Endothelial cell of umbilical vein (primary cell): ENCODE measurements around the gene SPECC1L.
"Not testable (repeated sequence)": the region's sequence is repeated elsewhere in the genome, so short reads cannot be mapped to it uniquely, and the experiment has no call there.

Experiments
- EZH2 ChIP-seq: IDR thresholded peaks from 2 replicates; pipeline ENCODE4 v1.6.1; 2012; ENCODE audit warnings: borderline replicate concordance, low read depth, mild to moderate bottlenecking, moderate library complexity, low read length, inconsistent platforms; ENCODE audit not compliant: severe bottlenecking
- FOS ChIP-seq: IDR thresholded peaks from 2 replicates; pipeline ENCODE4 v1.6.1; 2011; ENCODE audit warnings: mild to moderate bottlenecking, low read length, moderate library complexity, borderline replicate concordance; ENCODE audit not compliant: insufficient read depth
- POLR2A ChIP-seq: IDR thresholded peaks from 2 replicates; pipeline ENCODE4 v1.6.1; 2012; ENCODE audit warnings: low read depth, mild to moderate bottlenecking, control low read depth, low read length
- TF ChIP-seq, protein P1 (sequence below): IDR thresholded peaks from 2 replicates; pipeline ENCODE4 v1.6.1; 2011; ENCODE audit not compliant: insufficient read depth, insufficient read length
- TF ChIP-seq, protein P2 (sequence below), 2 donors: IDR thresholded peaks; 1 replicate in 1 of 2; 2 replicates in 1 of 2; pipeline ENCODE4 v1.5.1; 2011; ENCODE audit warnings: low read length in 2 of 2, mild to moderate bottlenecking in 2 of 2, moderate library complexity in 2 of 2, control low read depth in 1 of 2, inconsistent platforms in 1 of 2, low read depth in 1 of 2; ENCODE audit not compliant: insufficient read depth in 1 of 2; ENCODE audit errors: extremely low read depth in 1 of 2

DNA sequence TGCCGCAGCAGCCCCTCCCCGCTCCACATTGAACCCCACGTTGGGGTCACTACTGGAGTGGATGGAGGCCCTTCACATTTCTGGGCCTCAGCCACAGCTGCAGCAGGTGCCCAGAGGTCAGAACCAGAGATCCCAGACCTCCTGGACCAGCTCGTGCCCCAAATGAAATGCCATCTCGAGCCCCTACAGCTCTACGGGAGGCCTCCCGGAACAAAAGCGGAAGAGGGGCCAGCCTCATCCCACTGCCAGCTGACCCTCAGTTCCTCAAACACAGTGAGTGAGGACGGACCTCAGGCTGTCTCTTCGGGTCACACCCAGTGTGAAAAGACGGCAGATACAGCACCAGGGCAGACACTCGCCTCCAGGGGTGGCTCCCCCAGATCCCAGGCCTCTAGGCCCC, 17.5 kb upstream of the SPECC1L start:
- TF ChIP-seq, protein P1, sequence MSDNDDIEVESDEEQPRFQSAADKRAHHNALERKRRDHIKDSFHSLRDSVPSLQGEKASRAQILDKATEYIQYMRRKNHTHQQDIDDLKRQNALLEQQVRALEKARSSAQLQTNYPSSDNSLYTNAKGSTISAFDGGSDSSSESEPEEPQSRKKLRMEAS = not testable (repeated sequence)
- TF ChIP-seq, protein P2, sequence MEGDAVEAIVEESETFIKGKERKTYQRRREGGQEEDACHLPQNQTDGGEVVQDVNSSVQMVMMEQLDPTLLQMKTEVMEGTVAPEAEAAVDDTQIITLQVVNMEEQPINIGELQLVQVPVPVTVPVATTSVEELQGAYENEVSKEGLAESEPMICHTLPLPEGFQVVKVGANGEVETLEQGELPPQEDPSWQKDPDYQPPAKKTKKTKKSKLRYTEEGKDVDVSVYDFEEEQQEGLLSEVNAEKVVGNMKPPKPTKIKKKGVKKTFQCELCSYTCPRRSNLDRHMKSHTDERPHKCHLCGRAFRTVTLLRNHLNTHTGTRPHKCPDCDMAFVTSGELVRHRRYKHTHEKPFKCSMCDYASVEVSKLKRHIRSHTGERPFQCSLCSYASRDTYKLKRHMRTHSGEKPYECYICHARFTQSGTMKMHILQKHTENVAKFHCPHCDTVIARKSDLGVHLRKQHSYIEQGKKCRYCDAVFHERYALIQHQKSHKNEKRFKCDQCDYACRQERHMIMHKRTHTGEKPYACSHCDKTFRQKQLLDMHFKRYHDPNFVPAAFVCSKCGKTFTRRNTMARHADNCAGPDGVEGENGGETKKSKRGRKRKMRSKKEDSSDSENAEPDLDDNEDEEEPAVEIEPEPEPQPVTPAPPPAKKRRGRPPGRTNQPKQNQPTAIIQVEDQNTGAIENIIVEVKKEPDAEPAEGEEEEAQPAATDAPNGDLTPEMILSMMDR (IDR thresholded peaks at IDR 0.05; ENCODE audit: extremely low read depth in 1 of 2, insufficient read depth in 1 of 2, low read depth in 1 of 2, low read length in 2 of 2) = not testable (repeated sequence)
- not testable (repeated sequence) for TF ChIP-seq POLR2A, FOS, EZH2
